GM18505 (cell line): ENCODE results near the gene GBGT1.
A peak's percentile ranks its signal among the peaks of the same experiment; 100 is the strongest.

Source experiments
- ATAC-seq: cut with Tn5 transposase; IDR thresholded peaks from one replicate; pipeline ENCODE4 v1.9.1; 2021; ENCODE audit not compliant: unreplicated experiment
- POLR2A ChIP-seq: IDR thresholded peaks from 4 replicates; pipeline ENCODE4 v1.6.1; 2011; ENCODE audit warnings: borderline replicate concordance; ENCODE audit not compliant: insufficient read depth, insufficient read length; ENCODE audit errors: extremely low read depth

Gene GBGT1

GRCh38 chr9:133118179-133118520, 45.6 kb downstream of the GBGT1 start:
- no peak for ATAC-seq
- no peak for TF ChIP-seq POLR2A

DNA sequence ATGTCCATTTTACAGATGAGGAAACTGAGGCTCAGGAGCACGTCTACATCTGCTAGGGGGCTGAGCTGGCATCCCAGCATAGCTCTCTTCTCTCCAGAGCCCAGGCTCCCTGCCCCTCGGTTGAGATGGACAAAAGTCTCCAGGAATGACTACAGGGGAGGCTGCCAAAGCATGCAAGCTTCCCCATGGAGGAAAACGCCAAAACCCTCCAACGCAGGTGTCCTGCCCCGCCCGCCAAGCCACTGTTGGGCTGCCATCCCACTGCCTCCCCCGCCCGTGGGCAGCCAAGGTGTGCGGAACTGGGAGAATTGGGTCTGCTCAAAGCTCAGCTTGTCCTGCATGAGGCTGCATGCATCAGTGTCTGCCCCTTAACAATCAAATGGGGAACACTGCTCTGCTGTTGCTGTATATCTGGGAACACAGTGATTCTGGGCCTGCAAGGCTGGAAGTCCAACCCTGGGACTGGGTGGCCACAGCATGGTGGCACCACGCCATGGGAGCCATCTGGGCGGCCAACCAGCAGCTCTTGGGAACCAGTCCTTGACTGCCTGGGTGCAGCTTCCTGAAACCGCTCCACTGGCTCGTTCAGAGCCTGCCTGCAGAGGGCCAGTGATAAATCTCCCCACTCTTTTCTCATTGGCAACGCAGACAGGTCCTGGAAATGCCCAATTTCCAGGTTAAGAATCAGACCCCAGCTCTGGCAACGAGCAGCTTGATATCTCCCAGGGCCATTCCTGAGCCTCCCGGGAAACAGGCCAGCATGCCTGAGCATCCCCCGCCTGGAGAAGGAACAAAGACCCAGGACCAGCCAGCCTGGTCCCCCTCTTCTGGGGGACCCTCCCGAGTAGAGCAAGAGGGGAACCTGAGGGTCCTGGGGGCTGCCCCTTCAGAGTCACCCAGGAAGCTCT, 46.2 kb downstream of the GBGT1 start:
- no peak for ATAC-seq
- TF ChIP-seq POLR2A: no peak

GRCh38 chr9:133116346-133117231, 47.1 kb downstream of the GBGT1 start:
- no peak for ATAC-seq
- no peak for TF ChIP-seq POLR2A

GRCh38 chr9:133115604-133116345, 47.9 kb downstream of the GBGT1 start:
- TF ChIP-seq POLR2A: peak; percentile 88
- ATAC-seq: peak; percentile 65

GRCh38 chr9:133114886-133115603, 48.7 kb downstream of the GBGT1 start:
- TF ChIP-seq POLR2A: no peak
- no peak for ATAC-seq

DNA sequence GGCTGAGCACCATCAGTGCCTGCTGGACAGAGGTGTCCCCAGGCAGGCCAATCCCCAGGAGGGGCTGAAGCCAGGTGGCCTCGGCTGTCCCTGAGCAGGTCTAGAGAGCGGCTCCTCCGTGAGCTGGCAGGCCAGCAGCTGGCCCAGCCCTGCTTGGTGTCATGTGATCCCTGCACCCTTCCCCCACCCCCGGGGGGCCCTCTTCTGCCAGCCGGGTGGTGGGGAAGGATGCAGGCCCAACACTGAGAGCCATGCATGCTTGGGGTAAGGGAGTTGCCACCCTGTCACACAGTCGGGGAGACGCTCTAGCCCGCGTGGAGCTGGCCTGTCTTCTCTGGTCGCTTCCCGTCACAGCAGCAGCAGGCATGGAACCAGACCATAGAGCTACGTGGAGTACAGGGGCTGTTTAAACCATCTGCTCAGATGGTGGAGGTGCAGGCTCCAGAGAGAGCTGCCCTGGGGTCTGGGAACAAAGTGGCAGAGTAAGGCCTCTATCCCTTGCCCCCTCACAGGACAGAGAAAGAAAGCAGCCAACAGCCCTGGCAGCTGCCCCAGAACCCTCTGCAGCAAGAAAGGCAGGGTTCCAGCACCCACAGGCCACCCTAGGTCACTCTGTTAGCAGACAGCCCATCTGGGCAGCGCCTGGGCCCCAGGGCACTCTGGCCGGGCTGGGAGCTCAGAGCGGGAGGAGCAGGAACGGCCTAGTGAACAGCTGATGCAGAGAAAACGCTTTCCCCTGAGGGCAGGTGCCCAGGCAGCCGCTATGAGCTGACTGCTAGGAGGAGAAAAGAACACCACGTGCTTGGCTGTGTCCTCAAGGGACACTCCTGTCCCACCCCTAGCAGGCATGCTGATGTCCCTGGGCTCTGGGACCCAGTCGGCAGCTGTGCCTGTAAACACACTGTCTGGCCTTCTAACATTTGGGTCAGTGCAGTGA, 49.5 kb downstream of the GBGT1 start:
- no peak for TF ChIP-seq POLR2A
- ATAC-seq: no peak

GRCh38 chr9:133113163-133113948, 50.4 kb downstream of the GBGT1 start:
- no peak for ATAC-seq
- no peak for TF ChIP-seq POLR2A

- ATAC-seq: no peak
- peak; percentile 15 for TF ChIP-seq POLR2A
Observed at GRCh38 chr9:133112663-133113026, 51.1 kb downstream of the GBGT1 start.

- no peak for ATAC-seq
- no peak for TF ChIP-seq POLR2A
Observed at GRCh38 chr9:133111808-133112662, 51.7 kb downstream of the GBGT1 start.

GRCh38 chr9:133109931-133110650, 53.6 kb downstream of the GBGT1 start:
- no peak for ATAC-seq
- no peak for TF ChIP-seq POLR2A
